PC-9 (cell line): Measurements from ENCODE around the gene TAL1.

Experiments
- EZH2 ChIP-seq: fragments of 200-600 bp; sonication (generic); IDR thresholded peaks from 2 replicates; pipeline ENCODE4 v1.8.0; 2017; ENCODE audit warnings: antibody characterized with exemption, low read depth
- TF ChIP-seq, protein P1 (sequence below): fragments of 200-600 bp; sonication (generic); conservative IDR thresholded peaks from 2 replicates; pipeline ENCODE4 v1.6.1; 2017; ENCODE audit warnings: mixed run types, antibody characterized with exemption, mild to moderate bottlenecking, moderate library complexity

DNA sequence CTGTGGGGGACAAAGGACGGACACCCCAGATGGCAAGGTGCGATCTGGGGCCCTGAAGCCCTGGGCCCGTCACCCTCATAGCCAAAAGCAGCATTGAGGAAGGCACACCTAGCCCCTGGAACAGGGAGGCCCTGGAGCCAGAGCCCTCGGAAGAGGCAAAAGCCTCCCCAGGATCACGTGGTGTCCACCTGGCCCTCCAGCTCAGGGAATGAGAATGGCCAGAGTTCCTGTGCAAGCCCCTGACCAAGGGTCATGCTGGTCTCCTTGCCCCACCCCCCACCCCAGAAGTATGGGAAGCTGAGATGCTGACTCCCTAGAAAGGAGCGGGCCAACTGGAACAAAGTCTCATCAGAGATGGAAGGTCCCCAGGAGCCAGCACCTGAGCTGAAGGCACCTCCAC is 41.2 kb downstream of the TAL1 start:
- no peak for TF ChIP-seq EZH2
- TF ChIP-seq, protein P1, sequence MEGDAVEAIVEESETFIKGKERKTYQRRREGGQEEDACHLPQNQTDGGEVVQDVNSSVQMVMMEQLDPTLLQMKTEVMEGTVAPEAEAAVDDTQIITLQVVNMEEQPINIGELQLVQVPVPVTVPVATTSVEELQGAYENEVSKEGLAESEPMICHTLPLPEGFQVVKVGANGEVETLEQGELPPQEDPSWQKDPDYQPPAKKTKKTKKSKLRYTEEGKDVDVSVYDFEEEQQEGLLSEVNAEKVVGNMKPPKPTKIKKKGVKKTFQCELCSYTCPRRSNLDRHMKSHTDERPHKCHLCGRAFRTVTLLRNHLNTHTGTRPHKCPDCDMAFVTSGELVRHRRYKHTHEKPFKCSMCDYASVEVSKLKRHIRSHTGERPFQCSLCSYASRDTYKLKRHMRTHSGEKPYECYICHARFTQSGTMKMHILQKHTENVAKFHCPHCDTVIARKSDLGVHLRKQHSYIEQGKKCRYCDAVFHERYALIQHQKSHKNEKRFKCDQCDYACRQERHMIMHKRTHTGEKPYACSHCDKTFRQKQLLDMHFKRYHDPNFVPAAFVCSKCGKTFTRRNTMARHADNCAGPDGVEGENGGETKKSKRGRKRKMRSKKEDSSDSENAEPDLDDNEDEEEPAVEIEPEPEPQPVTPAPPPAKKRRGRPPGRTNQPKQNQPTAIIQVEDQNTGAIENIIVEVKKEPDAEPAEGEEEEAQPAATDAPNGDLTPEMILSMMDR, result no peak
